Glomerular visceral epithelial cell (primary cell): ENCODE data around the gene PPIL4.

Experiments used
- DNase-seq: peaks from one replicate; pipeline ENCODE4 v3.0.0-alpha.2; 2016; ENCODE audit errors: extremely low spot score

PPIL4 gene, protein sequence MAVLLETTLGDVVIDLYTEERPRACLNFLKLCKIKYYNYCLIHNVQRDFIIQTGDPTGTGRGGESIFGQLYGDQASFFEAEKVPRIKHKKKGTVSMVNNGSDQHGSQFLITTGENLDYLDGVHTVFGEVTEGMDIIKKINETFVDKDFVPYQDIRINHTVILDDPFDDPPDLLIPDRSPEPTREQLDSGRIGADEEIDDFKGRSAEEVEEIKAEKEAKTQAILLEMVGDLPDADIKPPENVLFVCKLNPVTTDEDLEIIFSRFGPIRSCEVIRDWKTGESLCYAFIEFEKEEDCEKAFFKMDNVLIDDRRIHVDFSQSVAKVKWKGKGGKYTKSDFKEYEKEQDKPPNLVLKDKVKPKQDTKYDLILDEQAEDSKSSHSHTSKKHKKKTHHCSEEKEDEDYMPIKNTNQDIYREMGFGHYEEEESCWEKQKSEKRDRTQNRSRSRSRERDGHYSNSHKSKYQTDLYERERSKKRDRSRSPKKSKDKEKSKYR

DNA sequence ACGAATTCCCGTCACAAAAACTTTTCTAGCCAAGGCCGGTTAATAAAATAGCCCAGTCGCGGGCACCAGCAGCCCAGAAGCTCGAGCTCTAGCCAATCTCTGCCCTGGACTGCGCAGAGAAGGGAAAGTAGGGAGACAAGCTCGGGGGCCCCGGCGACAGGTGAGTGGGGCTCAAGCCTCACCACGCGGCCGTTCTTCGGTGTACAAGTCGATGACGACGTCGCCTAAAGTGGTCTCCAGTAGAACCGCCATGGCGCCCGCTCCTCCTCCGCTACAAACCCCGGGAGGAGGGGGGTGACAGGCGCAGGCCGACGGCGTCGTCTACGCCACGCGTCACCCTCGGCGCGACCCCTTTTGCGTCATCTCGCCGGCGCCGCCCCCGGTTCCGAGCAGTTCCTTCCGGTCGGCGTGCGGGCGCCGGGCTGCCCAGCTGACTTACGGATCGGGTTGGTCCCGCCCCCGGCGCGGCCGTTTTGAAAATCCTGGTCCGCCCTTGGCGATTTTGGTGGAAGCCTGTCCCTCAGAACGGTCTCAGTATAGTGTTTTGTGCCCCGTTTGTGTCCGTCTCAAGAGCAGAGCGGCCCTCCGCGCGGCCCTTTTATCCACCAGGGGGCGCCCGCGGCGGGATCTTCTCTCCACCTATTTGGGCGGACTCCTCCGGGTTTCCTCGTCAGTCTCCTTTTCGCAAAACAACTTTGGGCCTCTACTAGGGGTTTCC, at the start of gene PPIL4:
PPIL4 (minus strand) TSS at position 290 of the 718 bp plus-strand sequence; CDS start at position 252, 38 bp downstream.
- peak; percentile 97 for DNase-seq

DNA sequence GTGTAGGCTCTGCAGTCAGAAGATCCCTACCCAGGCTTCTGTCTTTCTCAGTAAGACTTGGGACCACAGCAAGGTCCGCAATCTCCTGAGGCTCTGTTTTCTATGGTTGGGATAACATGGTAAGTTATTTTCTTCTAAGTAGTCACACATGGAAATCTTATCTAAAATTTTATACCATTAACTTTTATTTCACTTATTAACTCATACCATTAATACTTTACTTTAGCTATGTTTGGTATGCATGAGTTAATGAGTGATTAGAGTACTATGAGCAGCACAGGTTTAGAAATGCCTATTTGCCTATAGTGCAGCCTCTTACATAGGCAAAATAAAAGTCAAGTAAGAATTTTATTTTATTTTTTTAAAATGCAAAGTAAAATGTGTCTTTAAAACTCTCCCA, 47.6 kb upstream of the PPIL4 start:
- DNase-seq, result no peak

DNA sequence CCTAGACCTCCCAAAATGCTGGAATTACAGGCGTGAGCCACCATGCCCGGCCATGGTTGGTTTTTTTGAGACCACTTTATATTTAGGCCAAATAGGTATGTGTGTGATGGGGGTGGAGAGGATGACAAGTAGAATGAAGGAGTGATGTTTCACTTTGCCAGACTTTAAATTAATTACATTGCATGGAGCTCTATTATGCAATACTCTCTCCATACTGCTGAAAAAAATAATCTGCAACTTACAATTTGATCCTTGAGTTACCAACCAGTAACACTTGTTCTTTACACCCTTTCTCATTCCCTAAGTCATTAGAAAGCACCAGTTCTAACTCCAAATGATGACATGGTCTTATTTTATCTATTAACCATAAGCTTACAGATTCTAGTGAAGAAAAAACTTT, 47.1 kb upstream of the PPIL4 start:
- DNase-seq, result no peak

DNA sequence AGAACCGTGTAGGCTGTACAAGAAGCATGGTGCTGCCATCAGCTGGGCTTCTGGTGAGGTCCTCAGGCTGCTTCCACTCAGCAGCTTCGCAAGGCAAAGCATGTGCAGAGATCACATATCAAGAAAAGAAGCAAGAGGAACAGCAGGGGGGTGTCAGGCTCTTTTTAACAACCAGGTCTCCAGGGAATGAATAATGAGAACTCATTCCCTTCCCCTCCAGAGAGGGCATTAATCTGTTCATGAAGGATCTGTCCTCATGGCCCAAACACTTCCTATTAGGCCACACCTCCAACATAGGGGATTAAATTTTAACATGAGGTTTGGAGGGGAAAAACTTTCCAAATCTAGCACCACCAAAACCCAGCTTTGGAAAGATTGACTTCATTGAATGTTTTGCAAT, 40.3 kb upstream of the PPIL4 start:
- DNase-seq, result no peak

DNA sequence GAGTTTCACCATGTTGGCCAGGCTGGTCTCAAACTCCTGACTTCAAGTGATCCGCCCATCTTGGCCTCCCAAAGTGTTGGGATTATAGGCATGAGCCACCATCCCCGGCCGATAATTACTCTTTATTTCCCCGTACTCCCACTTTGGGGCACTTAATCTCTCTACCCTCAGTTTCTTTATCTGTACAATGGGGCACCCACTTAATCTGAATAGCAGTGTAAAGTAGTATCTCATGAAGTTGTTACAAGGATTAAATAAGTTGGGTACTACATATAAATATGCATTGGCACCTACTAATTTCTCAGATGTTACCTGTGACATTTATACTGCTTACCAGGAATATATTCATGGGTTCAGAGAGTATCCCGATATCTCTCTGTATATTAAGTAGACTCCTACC, 35.5 kb upstream of the PPIL4 start:
- DNase-seq, result no peak

DNA sequence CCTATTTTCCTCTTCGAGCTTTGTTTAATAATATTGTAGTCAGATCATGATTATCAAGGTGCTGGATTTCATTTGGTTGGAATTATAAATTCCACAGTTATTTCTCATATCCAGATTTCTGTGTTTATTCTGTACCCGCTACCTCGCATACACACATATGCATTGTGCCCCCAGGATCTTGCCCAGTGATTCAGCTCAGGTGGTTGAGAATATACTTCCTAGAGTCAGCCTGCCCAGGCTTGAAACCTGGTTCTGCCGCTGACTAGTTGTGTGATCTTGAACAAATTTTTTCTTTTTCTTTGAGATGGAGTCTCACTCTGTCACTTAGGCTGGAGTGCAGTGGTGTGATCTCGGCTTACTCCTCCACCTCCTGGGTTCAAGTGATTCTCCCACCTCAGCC, 35.0 kb upstream of the PPIL4 start:
- DNase-seq, result no peak

DNA sequence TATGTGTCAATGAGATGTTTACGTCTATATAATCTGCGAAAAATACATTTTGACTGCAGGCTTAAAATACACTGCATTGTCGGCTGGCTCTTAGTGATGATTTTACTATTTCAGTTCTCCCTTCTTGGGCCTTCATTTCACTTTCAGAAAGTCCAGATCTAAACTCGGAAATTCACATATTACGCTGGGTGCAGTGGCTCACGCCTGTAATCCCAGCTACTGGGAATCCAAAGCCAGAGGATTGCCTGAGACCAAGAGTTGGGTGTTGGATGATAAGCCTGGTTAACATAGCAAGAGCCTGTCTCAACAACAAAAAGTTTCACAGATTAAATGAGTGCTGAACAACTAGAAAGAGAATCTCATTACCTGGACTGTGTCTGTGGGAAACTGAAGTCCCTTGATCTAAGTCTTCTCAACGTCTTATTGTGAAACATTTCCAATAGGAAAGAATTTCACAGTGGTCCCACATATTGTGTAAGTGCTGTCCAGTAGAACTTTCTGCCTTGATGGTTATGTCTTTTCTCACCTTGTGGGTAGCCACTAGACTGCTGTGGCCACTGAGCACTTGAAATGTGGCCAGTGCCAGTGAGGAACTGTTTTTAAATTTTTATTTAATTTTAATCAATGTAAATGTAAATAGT, 22.2 kb upstream of the PPIL4 start:
- DNase-seq, result no peak

DNA sequence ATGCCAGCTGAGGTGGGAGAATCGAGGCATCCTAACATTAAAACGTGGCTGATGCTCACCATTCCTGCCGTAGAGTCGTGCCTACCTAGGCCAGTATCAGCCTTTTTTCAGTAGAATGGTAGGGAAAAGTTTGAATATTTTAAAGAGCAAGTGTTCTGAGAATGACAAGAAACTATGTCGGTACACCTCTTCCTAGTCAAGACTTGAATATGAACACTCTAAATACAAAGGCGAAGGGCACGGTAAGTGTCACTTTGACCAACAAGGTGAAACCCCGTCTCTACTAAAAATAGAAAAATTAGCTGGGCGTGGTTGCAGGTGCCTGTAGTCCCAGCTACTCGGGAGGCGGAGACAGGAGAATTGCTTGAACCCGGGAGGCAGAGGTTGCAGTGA, 21.3 kb upstream of the PPIL4 start:
- DNase-seq, result no peak

DNA sequence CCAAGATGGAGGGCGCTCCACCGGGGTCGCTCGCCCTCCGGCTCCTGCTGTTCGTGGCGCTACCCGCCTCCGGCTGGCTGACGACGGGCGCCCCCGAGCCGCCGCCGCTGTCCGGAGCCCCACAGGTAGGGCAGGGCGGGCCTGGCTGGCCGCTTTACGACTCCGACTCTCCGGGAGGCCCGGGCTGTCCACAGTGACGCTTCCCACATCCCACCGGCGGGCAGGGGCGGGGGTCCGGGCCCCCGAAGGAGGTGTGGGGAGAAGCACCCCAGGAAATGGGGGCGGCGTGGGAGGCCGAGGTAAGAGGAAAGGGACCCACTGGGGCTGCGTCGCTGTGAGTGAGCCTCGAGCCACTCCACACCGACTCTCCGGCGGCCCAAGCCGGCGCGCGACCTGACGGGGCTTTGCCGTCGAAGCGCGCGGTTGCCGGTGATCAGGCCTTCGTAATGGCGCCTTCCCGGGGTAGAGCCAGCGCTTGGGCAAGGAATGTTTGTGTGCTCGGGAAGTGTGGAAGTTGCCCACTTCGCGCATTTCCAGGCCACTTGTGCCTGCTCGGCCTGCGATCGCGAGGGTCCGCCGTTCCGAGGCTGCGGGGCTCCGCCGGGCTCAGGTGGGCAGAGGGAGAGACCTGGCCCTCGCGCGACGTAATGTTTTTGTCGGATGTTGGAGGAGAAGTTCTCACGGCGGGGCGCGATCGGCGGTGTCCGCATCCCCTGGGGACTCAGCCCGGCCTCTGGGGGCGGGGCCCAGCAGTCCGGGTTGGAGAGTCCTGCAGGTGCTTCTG, 20.8 kb upstream of the PPIL4 start:
- peak; percentile 61 for DNase-seq

DNA sequence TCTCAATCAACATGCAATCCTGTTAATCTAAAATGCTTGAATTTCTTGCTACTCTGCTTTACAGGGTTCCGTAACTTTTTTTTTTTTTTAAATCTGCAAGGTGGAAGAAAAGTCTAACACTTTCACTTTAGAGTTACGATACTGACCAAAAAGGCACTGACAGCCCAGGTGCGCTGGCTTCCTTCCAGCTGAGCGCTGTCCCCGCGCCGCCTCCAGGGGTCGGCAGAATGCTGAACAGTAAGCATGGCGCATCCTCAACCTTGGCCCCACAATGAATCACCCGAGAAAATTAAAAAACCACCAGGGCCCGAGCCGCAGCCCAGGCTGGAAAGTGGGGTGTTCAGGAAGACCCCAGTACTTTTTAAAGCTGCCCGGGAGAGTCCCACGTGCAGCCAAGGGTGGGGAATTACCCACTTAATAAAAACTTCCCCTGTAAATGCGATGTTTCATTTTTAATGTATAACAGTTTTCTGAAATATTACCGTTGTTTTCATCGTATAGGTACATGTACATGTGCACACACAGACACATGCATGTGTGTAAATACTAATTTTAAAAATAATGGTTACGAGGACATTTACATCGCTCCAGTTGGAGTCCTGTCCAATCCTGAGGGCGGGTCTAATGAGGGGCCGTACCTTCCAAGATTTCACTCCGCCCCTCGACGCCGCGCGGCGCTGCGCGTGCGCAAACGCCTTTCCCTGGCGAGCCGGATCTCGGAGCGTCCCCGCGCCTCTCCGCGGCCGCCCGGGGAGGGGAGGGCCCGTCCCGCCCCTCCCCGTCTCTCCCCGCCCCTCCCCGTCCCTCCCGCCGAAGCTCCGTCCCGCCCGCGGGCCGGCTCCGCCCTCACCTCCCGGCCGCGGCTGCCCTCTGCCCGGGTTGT, 19.9 kb upstream of the PPIL4 start, which contains the start of gene GINM1:
GINM1 (plus strand) TSS at position 849 of the 883 bp plus-strand sequence. CDS start 40 bp downstream, outside the sequence.
- peak; percentile 97 for DNase-seq

DNA sequence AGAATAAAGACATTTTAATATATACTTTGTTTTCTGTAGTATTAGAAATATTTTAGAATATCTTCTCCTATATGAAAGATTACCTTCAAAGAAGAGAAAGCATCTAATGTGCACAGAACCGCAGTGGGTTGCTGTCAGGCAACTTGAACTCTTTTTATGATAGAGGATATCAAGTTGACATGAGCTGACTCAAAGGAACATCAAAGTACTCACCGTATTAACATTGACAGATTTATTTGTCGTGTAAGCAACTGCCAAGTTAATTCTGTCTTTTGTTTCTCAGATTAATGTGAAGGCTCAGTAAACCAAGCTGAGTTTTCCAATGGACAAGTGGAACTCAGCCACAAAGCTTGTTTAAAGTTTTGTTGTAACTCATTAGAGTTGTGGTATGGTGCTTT, 18.1 kb upstream of the PPIL4 start:
- no peak for DNase-seq

DNA sequence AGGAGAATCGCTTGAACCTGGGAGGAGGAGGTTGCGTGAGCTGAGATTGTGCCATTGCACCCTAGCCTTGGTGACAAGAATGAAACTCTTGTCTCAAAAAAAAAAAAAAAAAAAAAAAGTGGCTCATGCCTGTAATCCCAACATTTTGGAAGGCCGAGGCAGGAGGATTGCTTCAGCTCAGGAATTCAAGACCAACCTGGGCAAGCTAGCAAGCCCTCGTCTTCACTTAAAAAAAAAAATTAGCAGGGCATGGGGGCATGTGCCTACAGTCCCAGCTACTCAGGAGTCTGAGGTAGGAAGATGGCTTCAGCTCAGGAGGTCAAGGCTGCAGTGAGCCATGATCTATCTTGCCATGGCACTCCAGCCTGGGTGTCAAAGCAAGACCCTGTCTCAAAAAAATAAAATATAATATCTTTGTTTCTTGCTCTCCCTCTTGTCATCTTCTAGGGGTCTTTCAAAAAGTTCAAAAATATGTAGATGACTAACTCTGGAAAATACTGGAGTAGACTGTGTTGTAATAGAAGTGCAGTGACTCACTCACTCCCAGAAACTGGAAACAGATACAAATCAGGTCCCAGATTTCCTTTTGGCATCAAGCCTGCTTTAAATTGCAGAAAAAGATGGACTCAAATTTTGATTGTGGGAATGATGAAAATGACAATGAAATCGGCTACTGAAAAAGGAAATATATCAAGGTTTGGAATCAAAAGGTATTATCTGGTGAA, 17.5 kb upstream of the PPIL4 start:
- peak; percentile 45 for DNase-seq

DNA sequence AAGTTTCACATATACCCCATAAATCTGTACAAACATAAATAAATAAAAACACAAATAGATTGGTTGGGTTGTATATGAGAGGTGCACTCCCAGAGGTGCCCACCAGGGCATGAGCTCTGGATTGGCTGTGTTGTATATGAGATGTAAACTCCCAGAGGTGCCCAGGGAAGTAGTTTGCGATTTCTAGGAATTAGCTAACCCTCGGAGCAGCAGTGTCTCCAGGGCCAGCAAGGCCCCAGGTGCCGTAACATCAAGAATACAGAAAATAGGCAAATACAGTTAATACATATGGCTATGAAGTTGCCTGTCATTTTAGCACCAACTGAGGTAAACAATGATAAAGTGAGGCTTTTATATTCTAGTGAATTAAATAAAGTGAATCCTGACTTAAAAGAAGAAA, 14.9 kb upstream of the PPIL4 start:
- DNase-seq, result peak; percentile 15

DNA sequence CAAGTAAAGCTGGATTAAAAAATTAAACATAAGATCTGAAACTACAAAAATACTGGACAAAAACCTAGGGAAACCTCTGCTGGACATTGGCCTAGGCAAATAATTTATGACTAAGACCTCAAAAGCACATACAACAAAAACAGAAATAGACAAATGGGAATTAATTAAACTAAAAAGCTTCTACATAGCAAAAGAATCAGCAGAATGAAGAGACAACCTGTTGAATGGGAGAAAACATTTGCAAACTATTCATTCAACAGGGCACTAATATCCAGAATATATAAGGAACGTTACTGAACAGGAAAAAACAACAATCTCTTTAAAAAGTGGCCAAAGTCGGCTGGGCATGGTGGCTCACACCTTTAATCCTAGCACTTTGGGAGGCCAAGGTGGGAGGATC, 13.5 kb upstream of the PPIL4 start:
- no peak for DNase-seq

DNA sequence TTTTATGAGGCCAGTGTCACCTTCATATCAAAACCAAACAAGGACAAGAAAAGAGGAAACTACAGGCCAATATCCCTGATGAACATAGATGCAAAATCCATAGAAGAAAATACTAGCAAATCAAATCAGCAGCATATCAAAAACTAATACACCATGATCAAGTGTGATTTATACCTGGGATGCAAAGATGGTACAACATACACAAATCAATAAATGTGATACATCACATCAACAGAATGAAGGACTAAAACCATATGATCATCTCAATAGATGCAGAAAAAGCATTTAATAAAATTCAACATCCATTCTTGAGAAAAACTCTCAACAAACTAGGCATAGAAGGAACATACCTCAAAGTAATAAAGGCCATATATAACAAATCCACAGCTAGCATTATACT, 12.2 kb upstream of the PPIL4 start:
- DNase-seq, result no peak

DNA sequence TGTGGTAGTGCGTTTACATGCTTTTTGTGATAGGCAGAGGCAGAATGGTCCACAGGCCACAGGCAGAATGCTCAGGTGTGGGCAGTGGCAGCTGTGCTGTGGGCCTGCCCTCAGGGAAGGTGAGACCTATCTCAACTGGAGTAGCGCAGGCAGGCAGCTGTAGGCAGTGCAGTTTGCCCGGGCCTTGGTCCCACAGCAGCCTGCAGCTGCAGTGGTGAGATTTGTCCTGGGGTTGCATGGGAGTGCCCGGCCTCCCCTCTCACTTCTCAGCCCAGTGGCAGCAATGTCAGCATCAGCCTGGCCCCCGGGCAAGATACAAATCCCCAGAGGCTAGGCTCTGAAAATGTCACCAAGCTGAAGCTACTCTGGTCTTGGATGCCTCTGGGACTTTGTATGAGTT, 6.1 kb upstream of the PPIL4 start:
- no peak for DNase-seq

DNA sequence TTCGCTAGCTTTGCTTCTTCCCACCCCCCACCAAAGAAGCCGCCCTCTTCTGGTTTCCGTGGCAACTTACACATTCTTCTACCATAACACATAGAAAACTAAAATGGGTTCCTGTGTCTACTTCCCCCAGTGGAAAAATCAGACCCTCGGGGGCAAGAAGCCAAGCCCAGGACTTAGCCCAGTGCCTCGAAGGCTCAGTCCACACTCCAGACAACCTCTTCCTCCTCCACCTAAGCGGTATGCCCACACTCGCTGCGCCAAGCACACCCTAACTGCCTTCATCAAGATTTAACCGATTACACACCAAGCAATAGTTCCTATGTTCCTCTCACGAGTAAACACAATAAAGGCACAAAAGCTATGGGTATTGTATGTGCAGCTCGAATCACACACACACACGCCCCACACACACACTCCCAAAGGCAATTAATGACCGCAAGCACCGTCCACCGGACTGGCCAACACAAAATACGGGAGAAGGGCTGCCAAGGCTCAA, 537 bp downstream of the PPIL4 start:
- peak; percentile 69 for DNase-seq

DNA sequence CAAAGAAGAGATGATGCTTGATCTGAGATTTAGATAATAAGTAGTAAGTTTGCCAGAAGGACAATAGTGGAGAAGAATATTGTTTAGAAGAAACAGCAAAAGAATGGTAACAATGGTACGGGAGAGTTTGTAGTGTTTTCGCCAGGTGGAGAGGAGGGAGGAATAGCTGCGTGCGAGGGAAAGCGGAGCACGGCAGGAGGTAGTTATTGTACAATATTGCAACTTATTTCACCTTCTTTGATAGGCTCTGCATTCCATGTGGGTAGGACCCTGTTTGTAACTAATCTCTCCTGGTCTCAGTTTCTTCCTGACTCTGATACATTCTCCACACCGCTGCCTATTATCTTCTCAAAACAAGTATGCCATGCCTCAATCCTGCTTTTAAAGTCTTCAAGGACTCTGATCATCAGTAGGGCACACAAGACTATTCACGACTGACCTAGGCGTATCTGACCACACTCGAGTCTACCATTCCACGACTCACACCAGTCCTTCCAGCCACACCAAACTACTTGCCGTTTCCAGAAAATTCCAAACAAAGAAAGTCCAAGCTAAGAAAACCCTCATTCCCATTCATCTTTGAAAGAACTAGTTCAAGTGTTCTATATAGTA, 1.1 kb downstream of the PPIL4 start:
- DNase-seq, result no peak

DNA sequence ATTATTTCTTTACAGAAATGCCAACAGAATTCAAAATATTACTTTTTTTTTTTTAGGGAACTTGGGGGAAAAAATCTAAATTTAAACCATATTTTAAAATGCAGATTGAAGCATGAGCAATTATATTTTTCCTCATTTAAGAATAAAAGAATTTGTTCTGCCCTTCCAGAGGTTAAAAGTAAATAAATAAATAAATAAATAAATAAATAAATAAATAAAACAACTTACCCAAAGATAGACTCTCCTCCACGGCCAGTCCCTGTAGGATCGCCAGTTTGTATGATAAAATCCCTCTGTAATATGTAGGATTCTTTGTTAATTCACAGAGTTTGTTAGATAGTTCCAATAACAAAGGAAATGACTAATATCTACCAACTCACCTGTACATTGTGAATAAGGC, 4.7 kb downstream of the PPIL4 start:
- DNase-seq, result no peak
